Glomerular visceral epithelial cell (primary cell): ENCODE results near the gene LHB.
"Not testable (repeated sequence)": the region's sequence is repeated elsewhere in the genome, so short reads cannot be mapped to it uniquely, and the experiment has no call there.

Source experiments
- DNase-seq: peaks from one replicate; pipeline ENCODE4 v3.0.0-alpha.2; 2016; ENCODE audit errors: extremely low spot score

Gene LHB

GRCh38 chr19:49017041-49017665, at the start of gene LHB:
TSS of gene LHB (minus strand) at chr19:49017091. CDS start at chr19:49017081, 10 bp downstream.
- DNase-seq, result peak; percentile 14

GRCh38 chr19:49065905-49066512, 49.1 kb upstream of the LHB start:
- no peak for DNase-seq

GRCh38 chr19:49064768-49065611, 48.1 kb upstream of the LHB start, which contains the start of gene NTF4:
TSS of gene NTF4 (minus strand) at chr19:49064818. CDS start at chr19:49061997, 2,821 bp downstream.
- DNase-seq, result no peak

- no peak for DNase-seq
These were observed 47.2 kb upstream of the LHB start for GRCh38 chr19:49064029-49064629.

- DNase-seq, result no peak
These were observed 44.6 kb upstream of the LHB start for GRCh38 chr19:49061445-49061844.

- no peak for DNase-seq
These were observed 44.1 kb upstream of the LHB start for GRCh38 chr19:49061000-49061399.

- no peak for DNase-seq
These were observed 42.2 kb upstream of the LHB start for GRCh38 chr19:49059053-49059452.

- DNase-seq, result peak; percentile 50
These were observed 41.7 kb upstream of the LHB start for GRCh38 chr19:49058562-49058961.

- DNase-seq, result peak; percentile 82
These were observed 40.8 kb upstream of the LHB start, which contains the start of gene CGB7 for GRCh38 chr19:49057636-49058234. TSS of gene CGB7 (minus strand) at chr19:49057749. CDS start at chr19:49055375, 2,374 bp downstream.

GRCh38 chr19:49056902-49057596, 40.2 kb upstream of the LHB start:
- not testable (repeated sequence) for DNase-seq

- peak; percentile 79 for DNase-seq
These were observed 39.4 kb upstream of the LHB start for GRCh38 chr19:49056101-49056901.

GRCh38 chr19:49050376-49051033, 33.6 kb upstream of the LHB start:
- DNase-seq, result peak; percentile 75

GRCh38 chr19:49049834-49050233, 32.9 kb upstream of the LHB start:
- not testable (repeated sequence) for DNase-seq

- DNase-seq, result not testable (repeated sequence)
These were observed 32.1 kb upstream of the LHB start, which contains the start of gene CGB8 for GRCh38 chr19:49049011-49049410. TSS of gene CGB8 (minus strand) at chr19:49049111. CDS start at chr19:49048739, 372 bp downstream.

- not testable (repeated sequence) for DNase-seq
These were observed 26.7 kb upstream of the LHB start, which contains the start of gene CGB5 for GRCh38 chr19:49043548-49043947. TSS of gene CGB5 (plus strand) at chr19:49043848. CDS start at chr19:49044210, 362 bp downstream.

GRCh38 chr19:49042666-49043065, 25.8 kb upstream of the LHB start:
- DNase-seq, result not testable (repeated sequence)

- DNase-seq, result peak; percentile 72
These were observed 25.3 kb upstream of the LHB start for GRCh38 chr19:49042177-49042576.

- DNase-seq, result not testable (repeated sequence)
These were observed 22.8 kb upstream of the LHB start for GRCh38 chr19:49039736-49040135.

- peak; percentile 84 for DNase-seq
These were observed 21.8 kb upstream of the LHB start for GRCh38 chr19:49038557-49039276.
